Body of pancreas (tissue), 4 donors: ENCODE results near the gene CADPS. TPM values are rescaled to one million over a fixed set of nuclear protein-coding genes. Genes with fewer than 3 reads are reported as not detected.

ENCODE experiments used
- ATAC-seq: fragments of 150-250 bp; one replicate; pipeline ENCODE4 v1.9.1; 2016
- DNase-seq, 4 donors: peaks; one replicate each; pipeline ENCODE4 v3.0.0-alpha.2; 2019
- H3K27ac ChIP-seq, 4 donors: fragments of 200-600 bp; sonication (generic); 1 replicate in 3 of 4; 2 replicates in 1 of 4; pipeline versions ENCODE4 v1.5.1 to v1.6.1; 2016 to 2019; ENCODE audit warnings: mild to moderate bottlenecking in 1 of 4, mixed read lengths in 1 of 4, moderate library complexity in 1 of 4
- H3K27me3 ChIP-seq, 2 donors: fragments of 200-600 bp; sonication (generic); one replicate each; pipeline ENCODE4 v1.6.0; 2016; ENCODE audit warnings: mild to moderate bottlenecking in 1 of 2
- H3K36me3 ChIP-seq, 2 donors: fragments of 200-600 bp; sonication (generic); replicated peaks in 1 of 2; 2 replicates each; pipeline ENCODE4 v1.5.1; 2016; ENCODE audit warnings: low read depth in 2 of 2; ENCODE audit not compliant: insufficient read depth in 1 of 2
- H3K4me1 ChIP-seq: fragments of 200-600 bp; sonication (generic); one replicate; pipeline ENCODE4 v1.6.0; 2016
- H3K4me3 ChIP-seq, 2 donors: fragments of 200-600 bp; sonication (generic); 1 replicate in 1 of 2; 2 replicates in 1 of 2; pipeline ENCODE4 v1.5.1; 2016 to 2019
- H3K9me3 ChIP-seq, 3 donors: fragments of 200-600 bp; sonication (generic); 1 replicate in 2 of 3; 2 replicates in 1 of 3; pipeline ENCODE4 v1.5.1; 2016
- POLR2A ChIP-seq, 3 donors: fragments of 450-650 bp; IDR thresholded peaks; one replicate each; pipeline ENCODE4 v1.6.1; 2016; ENCODE audit warnings: antibody characterized with exemption in 3 of 3, mild to moderate bottlenecking in 2 of 3
- WGBS, 2 donors: methylation state at CpG; one replicate each; pipeline ENCODE4 v1.1.5; 2017; 5-methylcytosine and 5-hydroxymethylcytosine counted together
- intact Hi-C: fragments of 100-400 bp; cut with DNase I; formaldehyde crosslinking; loops from one replicate; pipeline ENCODE4 v1.15.1; 2023
- total RNA-seq, 2 donors: library from RNA; depleted of rRNA; stranded (reverse); fragments of >200 nt; gene quantifications; one replicate each; pipeline ENCODE4 v1.1.0, GENCODE V29; 2016
- TF ChIP-seq, protein P1 (sequence below), 7 experiments: fragments of 450-650 bp in 4 of 7; fragments of 200-600 bp in 3 of 7; sonication (generic) in 3 of 7; IDR thresholded peaks; one replicate each; pipeline ENCODE4 v1.5.1; 2016 to 2019; ENCODE audit warnings: antibody characterized with exemption in 7 of 7

CADPS gene
- total RNA-seq, 2 donors from 2014 or later, result 22.1 to 67.6 TPM

DNA sequence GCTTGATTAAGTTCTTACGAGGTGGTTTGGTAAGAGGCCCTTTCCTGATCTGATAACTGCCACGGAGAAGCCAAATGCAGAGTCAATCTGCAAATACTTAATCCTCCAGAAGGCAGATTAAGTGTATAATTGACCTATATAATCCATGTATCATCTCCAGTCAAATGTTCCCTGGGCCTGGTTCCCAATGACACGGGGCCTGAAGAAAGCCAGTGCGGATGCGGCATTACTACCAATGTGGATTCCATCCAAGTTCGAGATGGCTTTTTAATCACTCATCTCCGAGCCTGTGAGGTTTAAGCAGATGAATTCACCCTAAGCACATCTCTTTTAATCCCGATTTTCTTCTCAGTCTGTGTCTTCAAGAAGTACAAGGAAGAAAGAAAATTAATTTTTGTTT is 441.8 kb downstream of the CADPS start:
- no peak overlapping the region for H3K27ac ChIP-seq
- TF ChIP-seq, protein P1, sequence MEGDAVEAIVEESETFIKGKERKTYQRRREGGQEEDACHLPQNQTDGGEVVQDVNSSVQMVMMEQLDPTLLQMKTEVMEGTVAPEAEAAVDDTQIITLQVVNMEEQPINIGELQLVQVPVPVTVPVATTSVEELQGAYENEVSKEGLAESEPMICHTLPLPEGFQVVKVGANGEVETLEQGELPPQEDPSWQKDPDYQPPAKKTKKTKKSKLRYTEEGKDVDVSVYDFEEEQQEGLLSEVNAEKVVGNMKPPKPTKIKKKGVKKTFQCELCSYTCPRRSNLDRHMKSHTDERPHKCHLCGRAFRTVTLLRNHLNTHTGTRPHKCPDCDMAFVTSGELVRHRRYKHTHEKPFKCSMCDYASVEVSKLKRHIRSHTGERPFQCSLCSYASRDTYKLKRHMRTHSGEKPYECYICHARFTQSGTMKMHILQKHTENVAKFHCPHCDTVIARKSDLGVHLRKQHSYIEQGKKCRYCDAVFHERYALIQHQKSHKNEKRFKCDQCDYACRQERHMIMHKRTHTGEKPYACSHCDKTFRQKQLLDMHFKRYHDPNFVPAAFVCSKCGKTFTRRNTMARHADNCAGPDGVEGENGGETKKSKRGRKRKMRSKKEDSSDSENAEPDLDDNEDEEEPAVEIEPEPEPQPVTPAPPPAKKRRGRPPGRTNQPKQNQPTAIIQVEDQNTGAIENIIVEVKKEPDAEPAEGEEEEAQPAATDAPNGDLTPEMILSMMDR (IDR thresholded peaks at IDR 0.05), result no peak
- no peak for TF ChIP-seq POLR2A (IDR thresholded peaks at IDR 0.05)
- ATAC-seq (no peak), DNase-seq (no peak)
- intact Hi-C loops, result no loop called here
- no peaks in the 10 kb centered on the region for H3K27me3 ChIP-seq
- H3K4me3 ChIP-seq, result no peak overlapping the region
- no peaks in the 10 kb centered on the region for H3K36me3 ChIP-seq
- H3K9me3 ChIP-seq, result no peaks in the 10 kb centered on the region
- H3K4me1 ChIP-seq, result no peaks in the 10 kb centered on the region
- 71 to 74% methylated on average over 8 of the region's 8 CpGs for whole genome bisulfite sequencing, 2 donors

DNA sequence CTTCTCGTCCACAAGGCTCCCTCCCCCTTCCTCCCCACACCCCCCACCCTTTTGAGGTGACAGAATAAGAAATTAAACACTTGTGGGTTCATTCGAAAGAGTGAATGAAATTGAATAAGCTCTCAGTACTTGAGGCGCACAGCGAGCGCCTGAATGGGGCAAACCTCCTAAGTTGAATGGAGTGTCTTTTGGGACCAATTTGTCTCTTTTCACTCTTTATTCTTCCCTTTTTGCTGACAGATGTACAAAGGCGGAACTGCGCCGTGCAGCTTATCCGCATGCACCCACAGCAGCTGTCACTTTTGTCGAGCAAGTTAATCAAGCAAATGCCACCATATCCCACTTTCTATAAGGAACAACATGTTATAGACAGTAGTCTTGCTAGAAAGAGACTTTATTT is 454.0 kb downstream of the CADPS start:
- no peak for TF ChIP-seq POLR2A (IDR thresholded peaks at IDR 0.05)
- TF ChIP-seq, protein P1 (IDR thresholded peaks at IDR 0.05), result no peak
- ATAC-seq, result no peak
- no peaks in the 10 kb centered on the region for H3K4me1 ChIP-seq
- no peaks in the 10 kb centered on the region for H3K36me3 ChIP-seq
- H3K4me3 ChIP-seq, result no peak overlapping the region
- no peaks in the 10 kb centered on the region for H3K27me3 ChIP-seq
- intact Hi-C loops, result no loop called here
- DNase-seq, result no peak
- WGBS, 2 donors, result 88 to 89% methylated on average over 10 of the region's 10 CpGs
- H3K9me3 ChIP-seq, result no peaks in the 10 kb centered on the region
- no peak overlapping the region for H3K27ac ChIP-seq

- no peak overlapping the region for H3K4me3 ChIP-seq
- no peak overlapping the region for H3K27ac ChIP-seq
- intact Hi-C loops, result no loop called here
- no peaks in the 10 kb centered on the region for H3K27me3 ChIP-seq
- no peaks in the 10 kb centered on the region for H3K4me1 ChIP-seq
- H3K36me3 ChIP-seq, result no peaks in the 10 kb centered on the region
- H3K9me3 ChIP-seq, result no peaks in the 10 kb centered on the region
- no peak for ATAC-seq
- DNase-seq, result no peak
- TF ChIP-seq POLR2A (IDR thresholded peaks at IDR 0.05), result no peak
- TF ChIP-seq, protein P1 (IDR thresholded peaks at IDR 0.05), result no peak
- 34 to 37% methylated on average over 3 of the region's 3 CpGs for whole genome bisulfite sequencing, 2 donors
Measured at GRCh38 chr3:62416144-62416543, 459.1 kb downstream of the CADPS start.

- 76 to 79% methylated on average over 7 to 9 of the region's 9 CpGs for WGBS, 2 donors
- TF ChIP-seq POLR2A (IDR thresholded peaks at IDR 0.05), result no peak
- TF ChIP-seq, protein P1 (IDR thresholded peaks at IDR 0.05), result no peak
- DNase-seq (no peak), ATAC-seq (no peak)
- Histone ChIP-seq H3K27ac (no peak overlapping the region), H3K4me3 (no peak overlapping the region), H3K4me1 (no peaks in the 10 kb centered on the region), H3K9me3 (no peaks in the 10 kb centered on the region), H3K27me3 (no peaks in the 10 kb centered on the region), H3K36me3 (no peaks in the 10 kb centered on the region)
- intact Hi-C loops, result no loop called here
Measured at GRCh38 chr3:62415312-62415801, 459.9 kb downstream of the CADPS start.

GRCh38 chr3:62414786-62415185 is 460.4 kb downstream of the CADPS start:
- Histone ChIP-seq H3K9me3 (no peaks in the 10 kb centered on the region), H3K36me3 (no peaks in the 10 kb centered on the region), H3K4me3 (no peak overlapping the region), H3K27ac (no peak overlapping the region), H3K4me1 (no peaks in the 10 kb centered on the region), H3K27me3 (no peaks in the 10 kb centered on the region)
- WGBS, 2 donors, result 89 to 91% methylated on average over 11 of the region's 11 CpGs
- TF ChIP-seq, protein P1 (IDR thresholded peaks at IDR 0.05), result no peak
- no peak for TF ChIP-seq POLR2A (IDR thresholded peaks at IDR 0.05)
- ATAC-seq, result no peak
- DNase-seq, result no peak
- intact Hi-C loops, result no loop called here
